OCI-LY7 (cell line): Measurements from ENCODE around the gene B3GNT2.

Experiments
- EZH2phosphoT487 ChIP-seq: fragments of 200-600 bp; sonication (generic); IDR thresholded peaks from 2 replicates; pipeline ENCODE4 v1.6.1; 2018; ENCODE audit warnings: low read depth, borderline replicate concordance, mild to moderate bottlenecking, mixed run types, antibody characterized with exemption, low read length, moderate library complexity, mixed read lengths
- TF ChIP-seq, protein P1 (sequence below): fragments of 200-600 bp; sonication (generic); conservative IDR thresholded peaks from 2 replicates; pipeline ENCODE4 v1.5.1; 2014; ENCODE audit warnings: mild to moderate bottlenecking, antibody characterized with exemption, low read length, moderate library complexity, mixed read lengths

DNA sequence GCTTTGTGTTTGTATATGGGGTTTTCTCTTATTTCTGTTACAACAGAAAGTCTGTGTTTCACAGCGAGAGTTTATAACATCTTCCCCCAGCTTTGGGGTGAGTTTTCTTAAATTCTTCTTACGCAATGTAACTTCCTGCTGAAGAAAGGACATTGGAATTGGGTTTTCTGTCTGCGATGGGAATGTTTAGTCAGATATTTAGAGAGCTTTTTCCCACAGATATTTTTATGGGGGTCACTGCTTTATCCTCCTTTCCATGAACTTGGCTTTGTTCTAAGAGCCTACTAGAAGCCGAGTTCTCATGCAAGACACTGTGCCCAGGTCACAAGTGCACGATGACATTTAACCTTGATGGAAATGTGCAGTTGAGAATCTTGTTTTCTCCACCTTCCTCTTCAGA lies 22.1 kb downstream of the B3GNT2 start:
- TF ChIP-seq, protein P1, sequence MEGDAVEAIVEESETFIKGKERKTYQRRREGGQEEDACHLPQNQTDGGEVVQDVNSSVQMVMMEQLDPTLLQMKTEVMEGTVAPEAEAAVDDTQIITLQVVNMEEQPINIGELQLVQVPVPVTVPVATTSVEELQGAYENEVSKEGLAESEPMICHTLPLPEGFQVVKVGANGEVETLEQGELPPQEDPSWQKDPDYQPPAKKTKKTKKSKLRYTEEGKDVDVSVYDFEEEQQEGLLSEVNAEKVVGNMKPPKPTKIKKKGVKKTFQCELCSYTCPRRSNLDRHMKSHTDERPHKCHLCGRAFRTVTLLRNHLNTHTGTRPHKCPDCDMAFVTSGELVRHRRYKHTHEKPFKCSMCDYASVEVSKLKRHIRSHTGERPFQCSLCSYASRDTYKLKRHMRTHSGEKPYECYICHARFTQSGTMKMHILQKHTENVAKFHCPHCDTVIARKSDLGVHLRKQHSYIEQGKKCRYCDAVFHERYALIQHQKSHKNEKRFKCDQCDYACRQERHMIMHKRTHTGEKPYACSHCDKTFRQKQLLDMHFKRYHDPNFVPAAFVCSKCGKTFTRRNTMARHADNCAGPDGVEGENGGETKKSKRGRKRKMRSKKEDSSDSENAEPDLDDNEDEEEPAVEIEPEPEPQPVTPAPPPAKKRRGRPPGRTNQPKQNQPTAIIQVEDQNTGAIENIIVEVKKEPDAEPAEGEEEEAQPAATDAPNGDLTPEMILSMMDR, result no peak
- no peak for TF ChIP-seq EZH2phosphoT487
